ENCODE results near the gene MGST3. TPM values are rescaled to one million over a fixed set of nuclear protein-coding genes. Genes with fewer than 3 reads are reported as not detected.
"Not testable (repeated sequence)": the region's sequence is repeated elsewhere in the genome, so short reads cannot be mapped to it uniquely, and the experiment has no call there.

The MGST3 gene
- total and polyA plus RNA-seq, 9 donors, result 137 to 238 (median 159) TPM

- Histone ChIP-seq H3K4me3 (no peak overlapping the region), H3K36me3 (no peaks in the 10 kb centered on the region), H3K9me3 (no peaks in the 10 kb centered on the region), H3K27me3 (no peaks in the 10 kb centered on the region), H3K27ac (no peak overlapping the region), H3K4me1 (ENCODE audit: insufficient read depth) (peaks cover 14% of the 10 kb centered on the region)
- TF ChIP-seq EP300 (IDR thresholded peaks at IDR 0.05), result no peak
- no peak for TF ChIP-seq POLR2A (IDR thresholded peaks at IDR 0.05)
- TF ChIP-seq, protein P1, sequence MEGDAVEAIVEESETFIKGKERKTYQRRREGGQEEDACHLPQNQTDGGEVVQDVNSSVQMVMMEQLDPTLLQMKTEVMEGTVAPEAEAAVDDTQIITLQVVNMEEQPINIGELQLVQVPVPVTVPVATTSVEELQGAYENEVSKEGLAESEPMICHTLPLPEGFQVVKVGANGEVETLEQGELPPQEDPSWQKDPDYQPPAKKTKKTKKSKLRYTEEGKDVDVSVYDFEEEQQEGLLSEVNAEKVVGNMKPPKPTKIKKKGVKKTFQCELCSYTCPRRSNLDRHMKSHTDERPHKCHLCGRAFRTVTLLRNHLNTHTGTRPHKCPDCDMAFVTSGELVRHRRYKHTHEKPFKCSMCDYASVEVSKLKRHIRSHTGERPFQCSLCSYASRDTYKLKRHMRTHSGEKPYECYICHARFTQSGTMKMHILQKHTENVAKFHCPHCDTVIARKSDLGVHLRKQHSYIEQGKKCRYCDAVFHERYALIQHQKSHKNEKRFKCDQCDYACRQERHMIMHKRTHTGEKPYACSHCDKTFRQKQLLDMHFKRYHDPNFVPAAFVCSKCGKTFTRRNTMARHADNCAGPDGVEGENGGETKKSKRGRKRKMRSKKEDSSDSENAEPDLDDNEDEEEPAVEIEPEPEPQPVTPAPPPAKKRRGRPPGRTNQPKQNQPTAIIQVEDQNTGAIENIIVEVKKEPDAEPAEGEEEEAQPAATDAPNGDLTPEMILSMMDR (IDR thresholded peaks at IDR 0.05), result no peak
- no peak for DNase-seq
- intact Hi-C loops (cut with DNase I), result no loop called here
These were observed 16.5 kb downstream of the MGST3 start for GRCh38 chr1:165647517-165647916.

DNA sequence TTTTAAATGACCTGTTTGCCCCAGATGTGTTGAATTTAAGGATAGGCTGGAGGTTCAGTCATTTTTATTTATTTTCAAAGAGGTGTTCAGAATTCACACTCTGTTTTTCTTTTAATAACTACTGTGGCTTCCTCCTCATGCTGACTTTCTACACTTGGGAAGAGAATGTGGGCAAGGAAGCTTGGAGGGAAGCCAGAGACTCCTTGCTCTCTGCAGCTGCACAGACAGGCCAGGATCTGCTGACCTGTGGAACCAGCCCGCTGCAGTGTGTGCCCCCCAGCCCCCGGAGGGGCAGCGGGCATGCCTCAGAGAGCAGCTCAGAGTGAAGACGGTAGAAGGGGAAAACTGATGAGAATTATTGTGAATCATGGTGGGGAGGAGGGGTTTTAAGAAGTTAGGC is 16.9 kb downstream of the MGST3 start:
- H3K9me3 ChIP-seq, result no peaks in the 10 kb centered on the region
- DNase-seq, result no peak
- no peak overlapping the region for H3K4me3 ChIP-seq
- H3K4me1 ChIP-seq (ENCODE audit: insufficient read depth), result peaks cover 13% of the 10 kb centered on the region
- 62 to 75% (median 64%) methylated on average over 4 of the region's 4 CpGs for WGBS, 3 donors
- no peaks in the 10 kb centered on the region for H3K27me3 ChIP-seq
- intact Hi-C loops (cut with DNase I), result no loop called here
- no peaks in the 10 kb centered on the region for H3K36me3 ChIP-seq
- no peak overlapping the region for H3K27ac ChIP-seq
- TF ChIP-seq EP300 (IDR thresholded peaks at IDR 0.05) (no peak), POLR2A (IDR thresholded peaks at IDR 0.05) (no peak)
- TF ChIP-seq, protein P1 (IDR thresholded peaks at IDR 0.05), result no peak

GRCh38 chr1:165648919-165649572 is 18.0 kb downstream of the MGST3 start:
- DNase-seq, result no peak
- Histone ChIP-seq H3K9me3 (no peaks in the 10 kb centered on the region), H3K4me3 (no peak overlapping the region), H3K27me3 (no peaks in the 10 kb centered on the region), H3K27ac (no peak overlapping the region), H3K4me1 (ENCODE audit: insufficient read depth) (peaks cover 13% of the 10 kb centered on the region), H3K36me3 (no peaks in the 10 kb centered on the region)
- TF ChIP-seq, protein P1 (IDR thresholded peaks at IDR 0.05), result no peak
- TF ChIP-seq EP300 (IDR thresholded peaks at IDR 0.05) (no peak), POLR2A (IDR thresholded peaks at IDR 0.05) (no peak)
- intact Hi-C loops (cut with DNase I), result no loop called here
- WGBS, 3 donors, result 83 to 90% (median 88%) methylated on average over 7 of the region's 7 CpGs

DNA sequence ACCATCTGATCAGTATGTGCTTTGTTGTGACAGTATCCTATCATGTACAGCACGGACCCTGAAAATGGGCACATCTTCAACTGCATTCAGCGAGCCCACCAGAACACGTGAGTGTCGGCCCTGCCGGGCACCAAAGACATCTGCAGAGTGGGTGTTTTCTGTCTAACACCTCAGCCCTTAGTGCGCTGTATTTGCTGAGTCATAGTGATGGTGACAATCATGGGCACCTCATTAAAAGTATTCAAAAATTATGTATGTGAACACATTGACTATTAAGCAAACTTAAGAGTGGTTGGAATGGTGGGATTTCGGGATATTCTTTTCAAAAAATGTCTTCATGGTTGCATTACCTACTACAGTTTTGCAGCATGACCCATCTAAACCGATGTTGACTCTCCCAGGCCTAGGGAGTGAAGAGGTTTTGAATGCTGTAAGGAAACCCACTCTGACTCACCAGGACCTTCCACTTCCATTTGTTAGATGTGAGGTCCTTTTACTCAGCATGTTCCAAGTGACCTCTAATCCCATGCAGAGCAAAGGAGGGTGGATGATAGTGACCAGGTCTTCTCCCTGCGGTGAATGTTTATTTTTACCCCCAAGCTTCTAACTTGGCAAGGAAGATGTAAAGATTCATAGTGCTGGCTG is 20.1 kb downstream of the MGST3 start:
- no peaks in the 10 kb centered on the region for H3K36me3 ChIP-seq
- TF ChIP-seq, protein P1 (IDR thresholded peaks at IDR 0.05), result no peak
- TF ChIP-seq EP300 (IDR thresholded peaks at IDR 0.05), result no peak
- no peak for TF ChIP-seq POLR2A (IDR thresholded peaks at IDR 0.05)
- 90 to 94% (median 94%) methylated on average over 9 of the region's 9 CpGs for WGBS, 3 donors

GRCh38 chr1:165658766-165659580 is 27.9 kb downstream of the MGST3 start:
- intact Hi-C loops (cut with DNase I); H3K4me3 ChIP-seq; H3K36me3 ChIP-seq; DNase-seq; H3K27ac ChIP-seq; H3K27me3 ChIP-seq; H3K4me1 ChIP-seq (ENCODE audit: insufficient read depth); H3K9me3 ChIP-seq: not testable (repeated sequence)
- WGBS, 3 donors, result 95 to 98% (median 95%) methylated on average over 9 of the region's 9 CpGs

More for the DNA sequence above, 20.1 kb downstream of the MGST3 start:
- Histone ChIP-seq H3K27me3 (no peaks in the 10 kb centered on the region), H3K27ac (no peak overlapping the region), H3K4me1 (ENCODE audit: insufficient read depth) (peaks cover 8% of the 10 kb centered on the region), H3K4me3 (no peak overlapping the region), H3K9me3 (no peaks in the 10 kb centered on the region)
- DNase-seq, result no peak
- intact Hi-C loops (cut with DNase I), result no loop called here

Measured in ovary (tissue), 9 donors.